Endothelial cell of umbilical vein (primary cell): ENCODE data around the gene CACNA2D1.

Experiments used
- POLR2A ChIP-seq: IDR thresholded peaks from 2 replicates; pipeline ENCODE4 v1.6.1; 2012; ENCODE audit warnings: low read depth, mild to moderate bottlenecking, control low read depth, low read length
- TF ChIP-seq, protein P1 (sequence below), 2 donors: IDR thresholded peaks; 1 replicate in 1 of 2; 2 replicates in 1 of 2; pipeline ENCODE4 v1.5.1; 2011; ENCODE audit warnings: low read length in 2 of 2, mild to moderate bottlenecking in 2 of 2, moderate library complexity in 2 of 2, control low read depth in 1 of 2, inconsistent platforms in 1 of 2, low read depth in 1 of 2; ENCODE audit not compliant: insufficient read depth in 1 of 2; ENCODE audit errors: extremely low read depth in 1 of 2

GRCh38 chr7:82007315-82007714, 436.3 kb downstream of the CACNA2D1 start:
- TF ChIP-seq, protein P1, sequence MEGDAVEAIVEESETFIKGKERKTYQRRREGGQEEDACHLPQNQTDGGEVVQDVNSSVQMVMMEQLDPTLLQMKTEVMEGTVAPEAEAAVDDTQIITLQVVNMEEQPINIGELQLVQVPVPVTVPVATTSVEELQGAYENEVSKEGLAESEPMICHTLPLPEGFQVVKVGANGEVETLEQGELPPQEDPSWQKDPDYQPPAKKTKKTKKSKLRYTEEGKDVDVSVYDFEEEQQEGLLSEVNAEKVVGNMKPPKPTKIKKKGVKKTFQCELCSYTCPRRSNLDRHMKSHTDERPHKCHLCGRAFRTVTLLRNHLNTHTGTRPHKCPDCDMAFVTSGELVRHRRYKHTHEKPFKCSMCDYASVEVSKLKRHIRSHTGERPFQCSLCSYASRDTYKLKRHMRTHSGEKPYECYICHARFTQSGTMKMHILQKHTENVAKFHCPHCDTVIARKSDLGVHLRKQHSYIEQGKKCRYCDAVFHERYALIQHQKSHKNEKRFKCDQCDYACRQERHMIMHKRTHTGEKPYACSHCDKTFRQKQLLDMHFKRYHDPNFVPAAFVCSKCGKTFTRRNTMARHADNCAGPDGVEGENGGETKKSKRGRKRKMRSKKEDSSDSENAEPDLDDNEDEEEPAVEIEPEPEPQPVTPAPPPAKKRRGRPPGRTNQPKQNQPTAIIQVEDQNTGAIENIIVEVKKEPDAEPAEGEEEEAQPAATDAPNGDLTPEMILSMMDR (IDR thresholded peaks at IDR 0.05; ENCODE audit: extremely low read depth in 1 of 2, insufficient read depth in 1 of 2, low read depth in 1 of 2, low read length in 2 of 2) = no peak
- no peak for TF ChIP-seq POLR2A
